ENCODE data around the gene MCTP1. TPM values are rescaled to one million over a fixed set of nuclear protein-coding genes. Genes with fewer than 3 reads are reported as not detected.

The MCTP1 gene
- total RNA-seq, 1 donor from 2014 or later: 3.4 TPM

- no peak for TF ChIP-seq CTCF (IDR thresholded peaks at IDR 0.05)
- Mint-ChIP-seq H3K4me1 (ENCODE audit: low read depth) (no peaks in the 10 kb centered on the region), H3K27ac (ENCODE audit: unreplicated experiment) (no peak overlapping the region)
These were observed 214.4 kb downstream of the MCTP1 start for GRCh38 chr5:95070453-95070852.

DNA sequence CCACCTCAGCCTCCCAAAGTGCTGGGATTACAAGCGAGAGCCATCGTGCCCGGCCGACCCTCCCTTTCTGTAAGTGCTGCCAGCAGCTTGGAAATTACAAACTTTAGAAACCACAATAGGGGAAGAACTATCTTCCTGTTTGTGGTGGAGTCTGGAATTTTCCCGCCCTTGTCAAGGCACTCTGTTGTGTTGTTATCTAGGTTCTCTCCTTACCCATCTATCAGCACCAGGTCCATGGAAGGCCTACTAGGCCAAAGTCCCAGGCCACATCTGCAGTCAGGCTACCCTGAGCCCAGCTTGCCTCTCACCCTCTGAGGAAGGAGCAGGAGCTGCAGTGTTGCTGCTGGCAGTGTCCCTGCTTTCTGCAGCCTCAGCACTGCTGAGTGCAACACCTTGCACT, 214.9 kb downstream of the MCTP1 start:
- Mint-ChIP-seq H3K27me3 (ENCODE audit: low read depth) (peaks cover 7% of the 10 kb centered on the region), H3K4me3 (ENCODE audit: unreplicated experiment) (no peak overlapping the region), H3K9me3 (ENCODE audit: low read depth) (no peaks in the 10 kb centered on the region), H3K36me3 (ENCODE audit: low read depth) (no peaks in the 10 kb centered on the region), H3K27ac (ENCODE audit: unreplicated experiment) (no peak overlapping the region), H3K4me1 (ENCODE audit: low read depth) (no peaks in the 10 kb centered on the region)
- no peak for TF ChIP-seq CTCF (IDR thresholded peaks at IDR 0.05)
- no peak for DNase-seq (ENCODE audit: low spot score)

More at GRCh38 chr5:95070453-95070852, 214.4 kb downstream of the MCTP1 start:
- Mint-ChIP-seq H3K27me3 (ENCODE audit: low read depth) (peaks cover 8% of the 10 kb centered on the region), H3K36me3 (ENCODE audit: low read depth) (no peaks in the 10 kb centered on the region), H3K4me3 (ENCODE audit: unreplicated experiment) (no peak overlapping the region), H3K9me3 (ENCODE audit: low read depth) (no peaks in the 10 kb centered on the region)
- DNase-seq (ENCODE audit: low spot score): no peak

- no peaks in the 10 kb centered on the region for H3K9me3 Mint-ChIP-seq (ENCODE audit: low read depth)
- H3K27me3 Mint-ChIP-seq (ENCODE audit: low read depth): peaks cover 6% of the 10 kb centered on the region
- H3K4me1 Mint-ChIP-seq (ENCODE audit: low read depth): no peaks in the 10 kb centered on the region
- no peak overlapping the region for H3K27ac Mint-ChIP-seq (ENCODE audit: unreplicated experiment)
- no peak overlapping the region for H3K4me3 Mint-ChIP-seq (ENCODE audit: unreplicated experiment)
- H3K36me3 Mint-ChIP-seq (ENCODE audit: low read depth): no peaks in the 10 kb centered on the region
- DNase-seq (ENCODE audit: low spot score): no peak
- TF ChIP-seq CTCF (IDR thresholded peaks at IDR 0.05): no peak
These were observed 215.9 kb downstream of the MCTP1 start for GRCh38 chr5:95069021-95069420.

DNA sequence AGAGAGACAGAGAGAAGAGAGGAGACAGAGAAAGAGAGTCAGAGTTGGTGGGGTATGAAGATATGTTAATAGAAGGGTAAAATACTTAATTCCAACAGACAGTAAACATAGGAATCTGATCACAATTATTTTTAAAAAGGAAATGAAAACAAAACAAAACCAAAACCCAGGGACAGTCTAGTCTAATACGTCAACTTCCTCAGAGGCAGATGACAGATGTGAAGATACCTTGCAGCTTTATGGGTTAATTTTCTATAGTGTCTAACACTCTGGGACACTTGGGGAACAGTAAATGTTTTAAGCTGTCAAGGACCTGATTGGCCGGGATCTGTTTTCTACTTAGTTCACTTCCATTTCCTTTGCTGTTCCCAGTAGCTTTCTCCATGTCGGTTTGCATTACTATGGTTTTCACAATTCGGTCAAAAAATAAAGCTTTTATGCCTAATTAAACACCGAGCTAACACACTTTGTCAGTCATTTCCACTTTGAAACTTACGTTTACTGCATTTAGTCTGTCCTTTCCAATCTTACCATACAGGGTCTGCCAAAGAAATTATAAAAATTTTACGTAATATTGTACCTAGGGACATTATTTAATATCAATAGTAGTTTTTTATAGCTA, 216.5 kb downstream of the MCTP1 start:
- no peak overlapping the region for H3K27ac Mint-ChIP-seq (ENCODE audit: unreplicated experiment)
- peaks cover 6% of the 10 kb centered on the region for H3K27me3 Mint-ChIP-seq (ENCODE audit: low read depth)
- TF ChIP-seq CTCF (IDR thresholded peaks at IDR 0.05): no peak
- H3K36me3 Mint-ChIP-seq (ENCODE audit: low read depth): no peaks in the 10 kb centered on the region
- no peak for DNase-seq (ENCODE audit: low spot score)
- H3K9me3 Mint-ChIP-seq (ENCODE audit: low read depth): no peaks in the 10 kb centered on the region
- no peaks in the 10 kb centered on the region for H3K4me1 Mint-ChIP-seq (ENCODE audit: low read depth)
- no peak overlapping the region for H3K4me3 Mint-ChIP-seq (ENCODE audit: unreplicated experiment)

DNA sequence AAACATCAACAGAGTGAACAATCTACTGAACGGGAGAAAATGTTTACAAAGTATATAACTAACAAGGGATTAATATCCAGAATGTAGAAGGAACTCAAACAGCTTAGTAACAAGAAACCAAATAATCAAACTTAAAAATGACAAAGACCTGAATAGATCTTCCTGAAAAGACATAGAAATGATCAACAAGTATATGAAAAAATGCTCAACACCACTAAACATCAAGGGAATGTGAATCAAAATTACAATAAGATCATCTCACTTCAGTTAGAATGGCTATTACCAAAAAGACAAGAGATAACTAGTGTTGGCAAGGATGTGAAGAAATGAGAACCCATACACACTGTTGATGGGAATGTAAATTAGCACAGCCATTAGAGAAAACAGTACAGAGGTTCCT, 218.8 kb downstream of the MCTP1 start:
- Mint-ChIP-seq H3K4me3 (ENCODE audit: unreplicated experiment) (no peak overlapping the region), H3K27ac (ENCODE audit: unreplicated experiment) (no peak overlapping the region), H3K4me1 (ENCODE audit: low read depth) (no peaks in the 10 kb centered on the region), H3K9me3 (ENCODE audit: low read depth) (no peaks in the 10 kb centered on the region), H3K36me3 (ENCODE audit: low read depth) (no peaks in the 10 kb centered on the region), H3K27me3 (ENCODE audit: low read depth) (peaks cover 6% of the 10 kb centered on the region)
- DNase-seq (ENCODE audit: low spot score): no peak
- no peak for TF ChIP-seq CTCF (IDR thresholded peaks at IDR 0.05)
